HepG2 (cell line): Measurements from ENCODE around the gene AP4M1. TPM values are rescaled to one million over a fixed set of nuclear protein-coding genes. Genes with fewer than 3 reads are reported as not detected.

Experiments
- ARNT2 ChIP-seq: sonication (generic); formaldehyde crosslinking; IDR thresholded peaks from 2 replicates; pipeline ENCODE4 v1.8.0; 2022; ENCODE audit warnings: mild to moderate bottlenecking, low read depth, missing genetic modification reagents, moderate library complexity
- CREM ChIP-seq, 2 experiments: sonication (generic) in 1 of 2; formaldehyde crosslinking in 1 of 2; IDR thresholded peaks; 2 replicates each; pipeline versions ENCODE4 v1.4.0 to v1.6.1; 2016 to 2020; ENCODE audit warnings: antibody characterized with exemption in 1 of 2, mild to moderate bottlenecking in 1 of 2, missing genetic modification reagents in 1 of 2
- EP300 ChIP-seq, 3 experiments: sonication (generic) in 1 of 3; formaldehyde crosslinking in 1 of 3; IDR thresholded peaks; 2 replicates each; pipeline versions ENCODE4 v1.5.1 to v1.6.1; 2011 to 2020; ENCODE audit warnings: low read depth in 2 of 3, low read length in 2 of 3, borderline replicate concordance in 1 of 3, improper control_type of control experiment in 1 of 3, mild to moderate bottlenecking in 1 of 3, missing genetic modification reagents in 1 of 3, moderate library complexity in 1 of 3
- ETV6 ChIP-seq: sonication (generic); formaldehyde crosslinking; conservative IDR thresholded peaks from 2 replicates; pipeline ENCODE4 v1.4.0; 2020; ENCODE audit warnings: missing genetic modification reagents
- KLF13 ChIP-seq: sonication (generic); formaldehyde crosslinking; IDR thresholded peaks from 2 replicates; pipeline ENCODE4 v1.4.0; 2020; ENCODE audit warnings: mild to moderate bottlenecking, missing genetic modification reagents
- NKX3-1 ChIP-seq: sonication (generic); formaldehyde crosslinking; IDR thresholded peaks from 2 replicates; pipeline ENCODE4 v1.5.0; 2020; ENCODE audit warnings: missing genetic modification reagents
- PHB2 ChIP-seq: fragments of 450-650 bp; IDR thresholded peaks from 2 replicates; pipeline ENCODE4 v1.6.1; 2018; ENCODE audit not compliant: partially characterized antibody
- POLR2AphosphoS5 ChIP-seq: IDR thresholded peaks from 2 replicates; pipeline ENCODE4 v1.6.1; 2012; ENCODE audit warnings: low read depth, low read length
- SIX4 ChIP-seq: sonication (generic); formaldehyde crosslinking; IDR thresholded peaks from 2 replicates; pipeline ENCODE4 v1.4.0; 2020; ENCODE audit warnings: missing genetic modification reagents
- SP5 ChIP-seq: IDR thresholded peaks from 2 replicates; pipeline ENCODE4 v1.6.1; 2016; ENCODE audit warnings: low read depth, borderline replicate concordance
- U2AF2 ChIP-seq: fragments of 200-400 bp; formaldehyde crosslinking; IDR thresholded peaks from 2 replicates; pipeline ENCODE4 v1.6.1; 2017; ENCODE audit warnings: low read depth, mild to moderate bottlenecking, low read length
- YEATS4 ChIP-seq: sonication (generic); formaldehyde crosslinking; IDR thresholded peaks from 2 replicates; pipeline ENCODE4 v1.4.0; 2020; ENCODE audit warnings: missing genetic modification reagents, borderline replicate concordance
- ZNF292 ChIP-seq: sonication (generic); formaldehyde crosslinking; IDR thresholded peaks from 2 replicates; pipeline ENCODE4 v1.8.1; 2022; ENCODE audit warnings: mild to moderate bottlenecking, low read depth, missing genetic modification reagents, borderline replicate concordance
- ZNF432 ChIP-seq: sonication (generic); formaldehyde crosslinking; IDR thresholded peaks from 2 replicates; pipeline ENCODE4 v1.5.0; 2020; ENCODE audit warnings: missing genetic modification reagents, mild to moderate bottlenecking, borderline replicate concordance
- ZNF772 ChIP-seq: sonication (generic); formaldehyde crosslinking; IDR thresholded peaks from 2 replicates; pipeline ENCODE4 v1.5.0; 2020; ENCODE audit warnings: mild to moderate bottlenecking, missing genetic modification reagents
- polyA plus RNA-seq, 8 experiments: library from polyadenylated mRNA; depleted of rRNA in 3 of 8; stranded (reverse) in 7 of 8; unstranded in 1 of 8; fragments of >200 nt; fragmentation: Illumina TruSeq in 4 of 8; extraction: Trizol in 4 of 8; gene quantifications; 2 replicates each; pipeline versions ENCODE4 v1.2.1 to v1.2.3, GENCODE V29; 2011 to 2016; ENCODE audit warnings: low read depth in 4 of 8, missing spikeins in 1 of 8, mixed read lengths in 1 of 8; ENCODE audit not compliant: insufficient read depth in 1 of 8
- total RNA-seq, 5 experiments: library from RNA; depleted of rRNA; stranded (reverse); fragments of >200 nt; fragmentation: Illumina TruSeq; extraction: Trizol; gene quantifications; 2 replicates each; pipeline ENCODE4 v1.2.3, GENCODE V29; 2016; ENCODE audit warnings: low read depth in 1 of 5
- TF ChIP-seq, protein P1 (sequence below): sonication (generic); formaldehyde crosslinking; IDR thresholded peaks from 2 replicates; pipeline ENCODE4 v1.9.0; 2022; ENCODE audit warnings: missing genetic modification reagents, mild to moderate bottlenecking, borderline replicate concordance
- TF ChIP-seq, protein P2 (sequence below): IDR thresholded peaks from 2 replicates; pipeline ENCODE4 v1.6.1; 2012; ENCODE audit warnings: low read depth, low read length, improper control_type of control experiment
- TF ChIP-seq, protein P3 (sequence below): sonication (generic); formaldehyde crosslinking; IDR thresholded peaks from 2 replicates; pipeline ENCODE4 v1.4.0; 2020; ENCODE audit warnings: missing genetic modification reagents, low read depth, mild to moderate bottlenecking, borderline replicate concordance
- TF ChIP-seq, protein P4 (sequence below): sonication (generic); formaldehyde crosslinking; IDR thresholded peaks from 2 replicates; pipeline ENCODE4 v1.8.0; 2022; ENCODE audit warnings: mild to moderate bottlenecking, missing genetic modification reagents, moderate library complexity
- TF ChIP-seq, protein P5 (sequence below): IDR thresholded peaks from 2 replicates; pipeline ENCODE4 v1.6.1; 2016; ENCODE audit warnings: missing compliant biosample characterization, missing genetic modification reagents, borderline replicate concordance
- TF ChIP-seq, protein P6 (sequence below): sonication (generic); formaldehyde crosslinking; IDR thresholded peaks from 2 replicates; pipeline ENCODE4 v1.5.1; 2020; ENCODE audit warnings: mild to moderate bottlenecking, moderate library complexity, missing genetic modification reagents

AP4M1 gene
- total and polyA plus RNA-seq, 2 of the 13 experiments (the other 11 are each of a cell fraction or from before 2014, with no cell fraction given): 6.3 to 9.7 TPM

DNA sequence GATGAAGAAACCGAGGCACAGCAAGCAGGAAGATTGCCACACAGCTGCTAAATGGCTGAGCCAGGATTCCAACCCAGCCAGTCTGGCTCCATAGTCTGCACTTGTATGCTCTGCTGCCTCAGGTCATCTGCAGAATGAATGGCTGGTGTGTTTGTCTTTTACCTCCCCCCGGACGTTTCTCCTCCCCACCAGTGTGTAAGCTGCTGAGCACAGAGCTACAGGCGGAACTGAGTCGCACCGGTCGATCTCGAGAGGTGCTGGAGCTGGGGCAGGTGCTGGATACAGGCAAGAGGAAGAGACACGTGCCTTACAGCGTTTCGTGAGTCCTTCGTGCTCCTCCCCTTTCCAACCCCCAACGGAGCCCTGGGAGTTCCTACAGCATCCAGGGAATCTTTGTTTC, 20.6 kb downstream of the AP4M1 start (continued):
- TF ChIP-seq, protein P1, sequence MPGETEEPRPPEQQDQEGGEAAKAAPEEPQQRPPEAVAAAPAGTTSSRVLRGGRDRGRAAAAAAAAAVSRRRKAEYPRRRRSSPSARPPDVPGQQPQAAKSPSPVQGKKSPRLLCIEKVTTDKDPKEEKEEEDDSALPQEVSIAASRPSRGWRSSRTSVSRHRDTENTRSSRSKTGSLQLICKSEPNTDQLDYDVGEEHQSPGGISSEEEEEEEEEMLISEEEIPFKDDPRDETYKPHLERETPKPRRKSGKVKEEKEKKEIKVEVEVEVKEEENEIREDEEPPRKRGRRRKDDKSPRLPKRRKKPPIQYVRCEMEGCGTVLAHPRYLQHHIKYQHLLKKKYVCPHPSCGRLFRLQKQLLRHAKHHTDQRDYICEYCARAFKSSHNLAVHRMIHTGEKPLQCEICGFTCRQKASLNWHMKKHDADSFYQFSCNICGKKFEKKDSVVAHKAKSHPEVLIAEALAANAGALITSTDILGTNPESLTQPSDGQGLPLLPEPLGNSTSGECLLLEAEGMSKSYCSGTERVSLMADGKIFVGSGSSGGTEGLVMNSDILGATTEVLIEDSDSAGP (CRISPR knock-in tag): peak; percentile 47; the same call in 1 of the 2 replicates
- TF ChIP-seq U2AF2 (no peak), ETV6 (CRISPR knock-in tag) (no peak), ZNF432 (CRISPR knock-in tag) (no peak), ZNF292 (CRISPR knock-in tag) (peak; percentile 68; the same call in 1 of the 2 replicates), ARNT2 (CRISPR knock-in tag) (peak; percentile 54; the same call in 1 of the 2 replicates), ZNF772 (CRISPR knock-in tag) (peak; percentile 87), KLF13 (no peak), EP300 (IDR thresholded peaks at IDR 0.05; ENCODE audit: low read depth in 2 of 2, low read length in 2 of 2) (peak in 1 of 2 experiments; percentile 71; a peak in 1 of 4 replicates), EP300 (CRISPR knock-in tag; IDR thresholded peaks at IDR 0.05; ENCODE audit: borderline replicate concordance) (peak; percentile 31; the same call in 1 of the 2 replicates), SP5 (CRISPR knock-in tag) (peak; percentile 85), POLR2AphosphoS5 (no peak), PHB2 (no peak), NKX3-1 (CRISPR knock-in tag) (no peak), CREM (IDR thresholded peaks at IDR 0.05) (no peak), CREM (CRISPR knock-in tag; IDR thresholded peaks at IDR 0.05) (no peak), YEATS4 (CRISPR knock-in tag) (peak; percentile 47; the same call in 1 of the 2 replicates), SIX4 (CRISPR knock-in tag) (no peak)
- TF ChIP-seq, protein P2, sequence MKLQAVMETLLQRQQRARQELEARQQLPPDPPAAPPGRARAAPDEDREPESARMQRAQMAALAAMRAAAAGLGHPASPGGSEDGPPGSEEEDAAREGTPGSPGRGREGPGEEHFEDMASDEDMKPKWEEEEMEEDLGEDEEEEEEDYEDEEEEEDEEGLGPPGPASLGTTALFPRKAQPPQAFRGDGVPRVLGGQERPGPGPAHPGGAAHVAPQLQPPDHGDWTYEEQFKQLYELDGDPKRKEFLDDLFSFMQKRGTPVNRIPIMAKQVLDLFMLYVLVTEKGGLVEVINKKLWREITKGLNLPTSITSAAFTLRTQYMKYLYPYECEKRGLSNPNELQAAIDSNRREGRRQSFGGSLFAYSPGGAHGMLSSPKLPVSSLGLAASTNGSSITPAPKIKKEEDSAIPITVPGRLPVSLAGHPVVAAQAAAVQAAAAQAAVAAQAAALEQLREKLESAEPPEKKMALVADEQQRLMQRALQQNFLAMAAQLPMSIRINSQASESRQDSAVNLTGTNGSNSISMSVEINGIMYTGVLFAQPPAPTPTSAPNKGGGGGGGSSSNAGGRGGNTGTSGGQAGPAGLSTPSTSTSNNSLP: no peak
- TF ChIP-seq, protein P3, sequence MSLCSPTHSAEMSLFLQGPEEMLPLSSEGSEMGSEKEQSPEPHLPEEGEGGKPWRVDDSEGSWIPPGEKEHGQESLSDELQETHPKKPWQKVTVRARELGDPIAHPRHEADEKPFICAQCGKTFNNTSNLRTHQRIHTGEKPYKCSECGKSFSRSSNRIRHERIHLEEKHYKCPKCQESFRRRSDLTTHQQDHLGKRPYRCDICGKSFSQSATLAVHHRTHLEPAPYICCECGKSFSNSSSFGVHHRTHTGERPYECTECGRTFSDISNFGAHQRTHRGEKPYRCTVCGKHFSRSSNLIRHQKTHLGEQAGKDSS (CRISPR knock-in tag): no peak
- TF ChIP-seq, protein P4, sequence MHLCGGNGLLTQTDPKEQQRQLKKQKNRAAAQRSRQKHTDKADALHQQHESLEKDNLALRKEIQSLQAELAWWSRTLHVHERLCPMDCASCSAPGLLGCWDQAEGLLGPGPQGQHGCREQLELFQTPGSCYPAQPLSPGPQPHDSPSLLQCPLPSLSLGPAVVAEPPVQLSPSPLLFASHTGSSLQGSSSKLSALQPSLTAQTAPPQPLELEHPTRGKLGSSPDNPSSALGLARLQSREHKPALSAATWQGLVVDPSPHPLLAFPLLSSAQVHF: 0 out of 2 replicates have a peak, but pooled peaks have one; percentile 38
- TF ChIP-seq, protein P5, sequence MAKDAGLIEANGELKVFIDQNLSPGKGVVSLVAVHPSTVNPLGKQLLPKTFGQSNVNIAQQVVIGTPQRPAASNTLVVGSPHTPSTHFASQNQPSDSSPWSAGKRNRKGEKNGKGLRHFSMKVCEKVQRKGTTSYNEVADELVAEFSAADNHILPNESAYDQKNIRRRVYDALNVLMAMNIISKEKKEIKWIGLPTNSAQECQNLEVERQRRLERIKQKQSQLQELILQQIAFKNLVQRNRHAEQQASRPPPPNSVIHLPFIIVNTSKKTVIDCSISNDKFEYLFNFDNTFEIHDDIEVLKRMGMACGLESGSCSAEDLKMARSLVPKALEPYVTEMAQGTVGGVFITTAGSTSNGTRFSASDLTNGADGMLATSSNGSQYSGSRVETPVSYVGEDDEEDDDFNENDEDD (CRISPR knock-in tag): peak; percentile 78; the same call in 1 of the 2 replicates
- TF ChIP-seq, protein P6, sequence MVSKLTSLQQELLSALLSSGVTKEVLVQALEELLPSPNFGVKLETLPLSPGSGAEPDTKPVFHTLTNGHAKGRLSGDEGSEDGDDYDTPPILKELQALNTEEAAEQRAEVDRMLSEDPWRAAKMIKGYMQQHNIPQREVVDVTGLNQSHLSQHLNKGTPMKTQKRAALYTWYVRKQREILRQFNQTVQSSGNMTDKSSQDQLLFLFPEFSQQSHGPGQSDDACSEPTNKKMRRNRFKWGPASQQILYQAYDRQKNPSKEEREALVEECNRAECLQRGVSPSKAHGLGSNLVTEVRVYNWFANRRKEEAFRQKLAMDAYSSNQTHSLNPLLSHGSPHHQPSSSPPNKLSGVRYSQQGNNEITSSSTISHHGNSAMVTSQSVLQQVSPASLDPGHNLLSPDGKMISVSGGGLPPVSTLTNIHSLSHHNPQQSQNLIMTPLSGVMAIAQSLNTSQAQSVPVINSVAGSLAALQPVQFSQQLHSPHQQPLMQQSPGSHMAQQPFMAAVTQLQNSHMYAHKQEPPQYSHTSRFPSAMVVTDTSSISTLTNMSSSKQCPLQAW (CRISPR knock-in tag): 0 out of 2 replicates have a peak, but pooled peaks have one; percentile 11
